OCI-LY7 (cell line): ENCODE results near the gene SLC39A10.

Experiments
- EZH2phosphoT487 ChIP-seq: fragments of 200-600 bp; sonication (generic); IDR thresholded peaks from 2 replicates; pipeline ENCODE4 v1.6.1; 2018; ENCODE audit warnings: low read depth, borderline replicate concordance, mild to moderate bottlenecking, mixed run types, antibody characterized with exemption, low read length, moderate library complexity, mixed read lengths
- TF ChIP-seq, protein P1 (sequence below): fragments of 200-600 bp; sonication (generic); conservative IDR thresholded peaks from 2 replicates; pipeline ENCODE4 v1.5.1; 2014; ENCODE audit warnings: mild to moderate bottlenecking, antibody characterized with exemption, low read length, moderate library complexity, mixed read lengths

DNA sequence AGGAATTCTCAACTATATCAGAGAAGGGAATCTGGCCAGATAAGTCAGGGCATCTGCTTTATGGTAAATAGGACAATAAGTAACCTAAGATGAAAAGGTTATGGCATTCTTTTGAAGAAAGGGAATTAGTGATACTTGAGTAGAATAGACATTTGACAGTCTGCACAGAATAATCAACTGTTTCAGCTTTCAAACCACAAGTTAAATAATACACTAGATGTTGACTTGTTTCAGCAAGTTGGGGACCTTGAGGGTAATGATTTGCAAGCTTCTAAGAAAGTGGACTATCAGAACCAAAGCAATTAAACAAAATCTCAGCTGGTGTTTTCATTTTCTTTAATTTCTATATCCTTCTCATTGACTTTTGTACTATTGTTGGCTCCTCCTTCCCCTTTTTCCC, 54.5 kb downstream of the SLC39A10 start:
- TF ChIP-seq, protein P1, sequence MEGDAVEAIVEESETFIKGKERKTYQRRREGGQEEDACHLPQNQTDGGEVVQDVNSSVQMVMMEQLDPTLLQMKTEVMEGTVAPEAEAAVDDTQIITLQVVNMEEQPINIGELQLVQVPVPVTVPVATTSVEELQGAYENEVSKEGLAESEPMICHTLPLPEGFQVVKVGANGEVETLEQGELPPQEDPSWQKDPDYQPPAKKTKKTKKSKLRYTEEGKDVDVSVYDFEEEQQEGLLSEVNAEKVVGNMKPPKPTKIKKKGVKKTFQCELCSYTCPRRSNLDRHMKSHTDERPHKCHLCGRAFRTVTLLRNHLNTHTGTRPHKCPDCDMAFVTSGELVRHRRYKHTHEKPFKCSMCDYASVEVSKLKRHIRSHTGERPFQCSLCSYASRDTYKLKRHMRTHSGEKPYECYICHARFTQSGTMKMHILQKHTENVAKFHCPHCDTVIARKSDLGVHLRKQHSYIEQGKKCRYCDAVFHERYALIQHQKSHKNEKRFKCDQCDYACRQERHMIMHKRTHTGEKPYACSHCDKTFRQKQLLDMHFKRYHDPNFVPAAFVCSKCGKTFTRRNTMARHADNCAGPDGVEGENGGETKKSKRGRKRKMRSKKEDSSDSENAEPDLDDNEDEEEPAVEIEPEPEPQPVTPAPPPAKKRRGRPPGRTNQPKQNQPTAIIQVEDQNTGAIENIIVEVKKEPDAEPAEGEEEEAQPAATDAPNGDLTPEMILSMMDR: no peak
- TF ChIP-seq EZH2phosphoT487: no peak
